ENCODE data around the gene PRDM11.

Gene PRDM11

DNA sequence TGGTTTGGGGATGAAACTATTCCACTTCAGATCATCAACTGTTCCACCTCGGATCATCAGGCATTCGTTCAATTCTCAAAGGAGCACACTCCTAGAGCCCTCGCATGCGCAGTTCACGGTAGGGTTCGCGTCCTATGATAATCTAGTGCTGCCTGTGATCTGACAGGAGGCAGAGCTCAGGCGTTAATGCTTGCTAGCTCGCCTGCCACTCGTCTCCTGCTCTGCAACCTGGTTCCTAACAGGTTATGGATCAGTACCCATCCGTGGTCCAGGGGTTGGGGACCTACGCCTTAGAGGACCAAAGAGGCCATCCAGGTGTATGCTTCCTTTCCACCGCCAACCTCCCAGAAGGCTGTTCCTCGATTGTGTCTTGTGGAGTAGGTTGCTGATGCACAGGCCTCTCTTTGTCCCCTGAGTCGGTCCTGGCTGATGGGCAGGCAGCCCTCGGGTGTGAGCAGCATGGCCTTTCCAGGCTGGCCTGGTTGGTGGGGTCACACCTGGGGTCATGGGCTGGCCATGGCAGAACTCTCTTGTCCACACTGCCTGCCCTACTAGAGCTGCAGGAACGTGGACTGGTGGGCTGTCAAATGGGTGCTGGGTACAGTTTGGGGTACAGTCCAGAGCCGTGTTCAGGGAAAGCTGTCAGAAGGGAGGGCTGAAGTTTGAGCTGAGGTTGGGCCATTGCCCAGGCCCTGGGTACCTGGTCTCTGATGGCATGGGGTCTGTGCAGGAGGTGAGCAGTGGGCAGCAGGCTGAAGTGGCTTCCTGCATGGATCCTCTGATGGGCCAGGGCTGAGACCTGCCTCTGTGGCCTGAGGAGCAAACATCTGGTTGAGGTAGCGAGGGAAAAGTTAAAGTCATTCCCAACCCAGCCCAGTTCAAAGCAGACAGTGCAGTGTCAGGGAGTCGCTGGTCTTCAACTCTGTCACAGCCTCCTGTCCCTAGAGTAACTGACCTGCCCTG lies 11.1 kb downstream of the PRDM11 start:
- no peak overlapping the region for H3K4me3 ChIP-seq (ENCODE audit: low read length)
- no peak for DNase-seq (ENCODE audit: low read depth)
- TF ChIP-seq, protein P1, sequence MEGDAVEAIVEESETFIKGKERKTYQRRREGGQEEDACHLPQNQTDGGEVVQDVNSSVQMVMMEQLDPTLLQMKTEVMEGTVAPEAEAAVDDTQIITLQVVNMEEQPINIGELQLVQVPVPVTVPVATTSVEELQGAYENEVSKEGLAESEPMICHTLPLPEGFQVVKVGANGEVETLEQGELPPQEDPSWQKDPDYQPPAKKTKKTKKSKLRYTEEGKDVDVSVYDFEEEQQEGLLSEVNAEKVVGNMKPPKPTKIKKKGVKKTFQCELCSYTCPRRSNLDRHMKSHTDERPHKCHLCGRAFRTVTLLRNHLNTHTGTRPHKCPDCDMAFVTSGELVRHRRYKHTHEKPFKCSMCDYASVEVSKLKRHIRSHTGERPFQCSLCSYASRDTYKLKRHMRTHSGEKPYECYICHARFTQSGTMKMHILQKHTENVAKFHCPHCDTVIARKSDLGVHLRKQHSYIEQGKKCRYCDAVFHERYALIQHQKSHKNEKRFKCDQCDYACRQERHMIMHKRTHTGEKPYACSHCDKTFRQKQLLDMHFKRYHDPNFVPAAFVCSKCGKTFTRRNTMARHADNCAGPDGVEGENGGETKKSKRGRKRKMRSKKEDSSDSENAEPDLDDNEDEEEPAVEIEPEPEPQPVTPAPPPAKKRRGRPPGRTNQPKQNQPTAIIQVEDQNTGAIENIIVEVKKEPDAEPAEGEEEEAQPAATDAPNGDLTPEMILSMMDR (conservative IDR thresholded peaks at IDR 0.05; ENCODE audit: low read length): no peak

DNA sequence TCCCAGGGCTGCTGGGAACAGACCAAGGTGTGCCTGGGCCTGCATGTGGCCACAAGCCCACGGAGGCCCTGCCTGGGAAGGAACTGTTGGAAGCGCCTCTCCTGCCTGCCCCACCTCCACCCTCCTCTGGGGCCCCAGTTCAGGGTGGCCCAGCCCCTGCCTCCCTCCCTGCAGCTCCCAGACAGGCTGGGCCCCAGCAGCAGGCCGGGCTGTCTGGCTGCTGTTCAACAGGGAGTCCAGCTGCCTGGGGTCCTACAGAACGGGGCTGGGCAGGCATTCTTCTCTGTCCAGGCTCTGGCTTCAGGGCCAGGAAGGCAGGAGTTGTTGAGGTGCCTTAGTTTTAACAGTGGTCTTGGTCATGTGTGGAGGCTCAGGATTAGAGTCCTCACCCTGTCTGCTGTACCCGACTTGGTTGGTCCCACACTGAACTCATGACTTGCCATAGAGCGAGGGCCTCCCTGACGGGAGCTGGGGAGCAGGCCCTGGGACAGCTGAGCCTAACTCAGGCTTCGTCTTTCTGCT lies 11.8 kb downstream of the PRDM11 start:
- no peak overlapping the region for H3K4me3 ChIP-seq (ENCODE audit: low read length)
- TF ChIP-seq, protein P1 (conservative IDR thresholded peaks at IDR 0.05; ENCODE audit: low read length): no peak
- DNase-seq (ENCODE audit: low read depth): no peak

DNA sequence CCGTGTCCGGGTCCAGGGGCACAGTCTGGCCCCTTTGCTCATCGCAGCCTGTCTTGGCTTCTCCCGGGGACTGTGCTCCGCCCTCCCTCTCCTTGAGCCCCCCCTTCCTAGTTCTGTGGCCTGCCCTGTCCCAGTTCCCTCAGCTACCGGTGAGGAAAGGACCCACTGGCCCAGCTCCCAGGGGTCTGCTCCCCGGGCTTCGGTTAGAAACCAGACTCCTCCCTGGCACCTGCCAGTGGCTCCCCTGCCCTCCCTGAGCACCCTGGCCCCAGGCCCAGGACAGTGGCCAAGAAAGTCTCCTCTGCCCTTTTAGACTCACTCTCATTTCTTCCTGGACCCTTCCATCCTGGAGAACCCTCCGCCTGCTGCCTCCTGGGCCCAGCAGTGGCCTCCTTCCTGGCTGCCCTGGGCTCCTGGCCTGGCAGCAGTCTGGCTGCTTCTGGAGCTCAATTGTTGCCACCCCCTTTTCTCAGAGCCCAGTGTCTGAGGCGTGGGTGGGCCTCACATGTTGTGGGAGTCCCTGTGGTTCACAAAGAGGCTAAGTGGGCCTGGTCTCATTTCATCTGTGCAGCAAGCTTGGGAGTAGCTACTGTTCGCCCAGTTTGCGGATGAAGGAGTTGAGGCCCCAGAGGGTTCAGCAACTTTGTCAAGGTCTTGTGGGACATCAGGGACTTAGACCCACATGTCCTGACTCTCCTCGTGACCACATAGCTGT lies 12.6 kb downstream of the PRDM11 start:
- no peak overlapping the region for H3K4me3 ChIP-seq (ENCODE audit: low read length)
- TF ChIP-seq, protein P1 (conservative IDR thresholded peaks at IDR 0.05; ENCODE audit: low read length): no peak
- DNase-seq (ENCODE audit: low read depth): no peak

DNA sequence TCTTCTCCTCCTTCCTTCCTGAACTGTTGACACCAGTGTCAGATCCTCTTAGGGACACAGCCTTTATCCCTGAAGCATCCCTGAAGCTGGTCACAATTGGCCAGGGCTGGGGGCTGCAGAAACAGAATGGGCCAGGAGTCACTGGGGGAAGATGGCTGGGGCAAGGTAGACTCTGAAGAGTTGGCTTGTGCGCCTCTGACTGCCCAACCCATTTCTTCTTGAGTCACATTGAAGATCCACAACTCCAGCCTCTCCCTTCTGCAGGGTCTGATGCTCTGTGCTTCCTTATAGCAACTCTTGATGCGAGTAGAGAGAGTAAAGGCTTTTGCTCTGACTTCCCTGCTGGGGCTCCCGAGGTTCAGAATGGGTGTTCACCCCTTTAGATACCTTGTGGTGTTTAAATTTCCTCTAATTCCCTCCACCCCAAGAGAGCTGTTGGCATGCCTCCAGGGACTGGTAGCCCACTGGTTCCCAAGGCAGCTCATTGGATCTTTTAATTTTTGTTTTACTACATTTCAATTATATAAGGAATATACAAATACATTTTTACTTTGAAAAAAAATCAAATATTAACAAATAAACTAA lies 13.4 kb downstream of the PRDM11 start:
- DNase-seq (ENCODE audit: low read depth): no peak
- TF ChIP-seq, protein P1 (conservative IDR thresholded peaks at IDR 0.05; ENCODE audit: low read length): no peak
- H3K4me3 ChIP-seq (ENCODE audit: low read length): no peak overlapping the region

DNA sequence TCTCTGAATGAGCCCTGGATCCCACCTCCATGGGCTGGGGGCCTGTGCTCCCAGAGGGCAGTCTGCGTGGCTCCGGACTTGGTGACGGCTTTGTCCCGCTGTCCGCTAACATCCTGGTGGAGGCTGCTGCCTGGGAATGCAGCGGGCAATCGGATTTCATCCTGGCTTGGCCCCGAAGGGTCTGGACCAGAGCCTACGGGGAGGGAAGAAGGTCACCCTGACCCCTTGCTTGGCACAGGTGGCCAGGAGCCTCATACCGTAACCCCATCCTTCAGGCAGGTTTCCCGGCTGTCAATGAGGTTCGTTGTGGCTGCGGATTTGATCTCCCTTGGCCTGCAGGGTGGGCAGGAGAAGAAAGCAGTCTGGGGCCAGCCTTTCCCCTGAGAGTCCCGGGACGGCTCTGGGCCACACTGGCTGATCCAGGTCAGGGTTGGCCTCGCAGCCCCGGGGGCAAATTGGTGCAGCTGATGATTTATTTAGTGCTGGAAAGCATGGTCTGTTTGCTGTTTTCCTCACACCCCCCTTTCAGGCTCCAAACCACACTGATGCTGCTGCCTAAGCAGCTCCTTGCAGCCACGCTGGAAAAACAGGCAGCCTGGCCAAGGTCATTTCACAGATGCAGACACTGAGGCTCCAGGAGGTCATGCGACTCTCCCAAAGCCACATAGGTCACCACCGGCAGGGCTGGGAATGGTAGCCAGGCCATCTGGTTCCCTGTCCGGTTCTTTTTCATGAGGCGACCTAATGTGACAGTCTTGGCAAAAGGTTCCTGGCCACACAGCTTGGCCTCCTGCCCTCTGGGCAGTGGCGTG lies 15.0 kb downstream of the PRDM11 start:
- H3K4me3 ChIP-seq (ENCODE audit: low read length): no peak overlapping the region
- TF ChIP-seq, protein P1 (conservative IDR thresholded peaks at IDR 0.05; ENCODE audit: low read length): no peak
- DNase-seq (ENCODE audit: low read depth): peak; percentile 19

DNA sequence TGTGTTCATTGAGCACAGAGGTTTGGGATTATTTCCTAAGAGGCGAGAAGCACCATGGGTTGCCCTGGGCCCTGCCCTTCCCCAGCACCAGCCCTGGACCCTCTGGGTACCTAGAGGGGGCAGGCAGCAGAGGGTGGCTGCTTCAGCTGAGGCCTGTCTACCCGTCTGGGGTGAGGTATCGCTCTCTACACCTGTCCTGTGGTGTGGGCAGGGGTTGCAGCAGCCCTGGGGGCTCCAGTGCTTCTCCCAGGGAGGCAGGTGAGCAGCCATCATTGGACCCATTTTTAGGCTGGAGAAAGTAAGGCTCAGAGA lies 15.6 kb downstream of the PRDM11 start:
- no peak for DNase-seq (ENCODE audit: low read depth)
- H3K4me3 ChIP-seq (ENCODE audit: low read length): no peak overlapping the region

More for the DNA sequence above, 15.6 kb downstream of the PRDM11 start:
- TF ChIP-seq, protein P1 (conservative IDR thresholded peaks at IDR 0.05; ENCODE audit: low read length): no peak
